ENCODE results near the gene GIMAP6.
A peak's percentile ranks its signal among the peaks of the same experiment; 100 is the strongest.
"Not testable (repeated sequence)": the region's sequence is repeated elsewhere in the genome, so short reads cannot be mapped to it uniquely, and the experiment has no call there.

Gene GIMAP6

DNA sequence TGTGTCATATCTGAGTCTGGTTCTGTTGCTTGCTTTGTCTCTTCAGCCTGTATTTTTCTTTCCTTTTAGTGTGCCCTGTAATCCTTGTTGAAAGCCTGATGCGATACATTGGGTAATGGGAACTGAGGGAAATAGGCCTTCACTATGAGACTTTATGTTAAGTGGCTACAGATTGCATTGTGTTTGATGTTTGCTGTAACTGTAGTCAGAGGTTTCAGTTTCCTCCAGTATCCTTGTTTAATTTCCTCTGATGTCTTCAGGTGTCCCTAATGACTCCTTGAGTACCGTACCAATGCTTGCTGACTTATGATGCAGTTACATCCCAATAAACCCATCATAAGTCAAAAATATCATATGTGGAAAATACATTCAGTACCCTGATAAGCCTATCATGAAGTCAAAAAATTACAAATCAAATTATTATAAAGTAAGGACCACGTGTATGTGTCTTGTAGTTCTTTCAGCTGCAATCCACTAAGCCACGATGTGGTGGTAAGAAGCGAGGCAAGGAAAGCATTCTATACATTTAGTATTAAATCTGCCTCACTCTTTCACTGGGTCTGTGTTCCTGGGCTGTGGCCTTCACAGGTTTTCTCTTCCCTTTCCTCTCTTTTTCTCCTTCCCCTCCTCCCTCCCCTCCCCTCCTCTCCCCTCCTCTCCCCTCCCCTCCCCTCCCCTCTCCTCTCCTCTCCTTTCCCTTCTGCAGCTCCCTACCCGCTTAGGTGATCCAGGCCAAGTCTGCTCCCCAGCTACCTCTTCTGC is 13.3 kb upstream of the GIMAP6 start:
- DNase-seq, result no peak

DNA sequence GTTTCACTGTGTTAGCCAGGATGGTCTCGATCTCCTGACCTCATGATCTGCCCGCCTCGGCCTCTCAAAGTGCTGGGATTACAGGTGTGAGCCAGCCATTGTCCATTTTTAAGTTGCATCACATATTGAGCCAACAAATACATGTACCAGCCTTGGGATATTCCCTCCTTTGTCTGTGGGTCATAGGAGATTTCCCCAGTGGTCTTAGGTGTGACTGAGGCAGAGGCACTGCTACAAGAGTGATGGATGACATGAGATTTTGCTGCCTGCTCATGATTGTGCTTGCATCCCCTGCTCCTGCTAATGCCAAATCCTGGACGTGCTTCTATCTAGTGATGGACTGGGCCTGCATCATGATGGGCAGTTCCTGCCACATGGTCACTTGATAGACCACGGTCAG is 10.7 kb upstream of the GIMAP6 start:
- no peak for DNase-seq

DNA sequence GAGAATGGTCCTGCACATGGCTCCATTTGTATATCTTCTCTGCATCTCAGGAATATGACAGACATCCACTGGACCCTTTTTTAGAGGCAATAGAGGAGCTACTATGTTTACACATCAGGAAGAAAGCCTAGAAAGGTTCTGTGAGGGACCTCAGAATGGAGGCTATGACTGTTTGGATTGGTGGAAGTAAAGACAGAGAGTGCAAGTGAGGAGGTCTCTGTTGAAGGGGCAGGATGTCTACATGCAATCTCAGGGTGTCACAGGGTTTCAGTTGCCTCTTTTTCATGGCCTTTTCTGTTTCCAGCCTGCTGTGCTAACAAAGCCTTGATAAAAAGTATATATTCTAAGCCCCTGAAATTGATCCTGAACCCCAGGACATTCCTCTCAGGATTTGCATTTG is 9.7 kb upstream of the GIMAP6 start:
- no peak for DNase-seq

DNA sequence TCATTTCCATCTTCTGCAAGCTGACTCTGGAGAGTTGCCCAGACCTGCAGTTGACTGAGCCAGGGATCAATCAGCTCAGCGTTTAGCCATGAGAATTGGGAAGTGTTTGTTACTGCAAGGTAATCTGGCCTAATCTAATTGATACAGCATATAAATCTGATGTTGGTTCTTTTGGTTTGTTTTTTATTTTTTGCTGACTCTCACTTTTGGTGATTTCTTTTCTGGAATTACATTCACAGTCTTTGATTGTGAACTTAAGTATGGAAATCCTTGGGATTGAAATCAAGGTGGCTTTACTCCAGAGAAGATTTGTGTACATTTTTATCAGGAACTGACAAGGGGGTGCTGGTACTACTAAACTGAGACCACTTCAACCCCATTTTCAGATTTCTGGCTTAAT is 1.7 kb upstream of the GIMAP6 start:
- no peak for DNase-seq

DNA sequence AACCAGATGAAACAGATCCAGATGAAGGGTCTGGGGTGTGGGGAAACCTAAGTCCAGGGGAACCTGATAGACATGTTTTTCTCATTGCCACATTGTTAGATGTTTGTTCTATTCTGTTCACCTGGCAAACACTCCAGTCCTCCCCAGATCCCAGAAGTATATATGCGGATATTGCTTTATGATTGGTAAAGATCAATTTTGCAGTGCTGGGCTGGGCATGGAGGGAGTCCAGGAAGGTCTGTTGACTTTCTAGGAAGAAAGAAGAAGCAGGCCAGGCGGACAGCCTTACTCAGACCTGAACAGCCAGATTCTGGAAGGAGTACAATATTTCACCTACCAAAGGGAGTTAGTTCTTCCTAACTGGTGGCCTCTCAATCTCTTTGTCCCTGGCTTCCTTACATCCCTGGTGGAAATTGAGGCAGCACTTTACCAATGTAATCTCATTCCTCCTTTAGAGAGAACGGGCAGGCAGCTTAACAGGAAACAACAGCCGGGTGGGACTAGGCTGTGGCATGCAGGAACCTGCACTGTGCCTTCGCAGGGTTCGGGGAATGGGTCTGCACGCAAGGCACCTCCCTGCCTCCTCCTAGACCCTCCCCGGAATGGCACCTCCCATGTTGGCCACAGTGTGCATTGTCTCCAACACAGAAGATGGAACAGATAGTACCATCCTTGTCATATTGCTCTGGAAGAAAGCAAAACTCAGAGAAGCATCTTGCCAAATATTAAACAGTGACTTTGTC is 930 bp downstream of the GIMAP6 start:
- peak; percentile 83 for DNase-seq

DNA sequence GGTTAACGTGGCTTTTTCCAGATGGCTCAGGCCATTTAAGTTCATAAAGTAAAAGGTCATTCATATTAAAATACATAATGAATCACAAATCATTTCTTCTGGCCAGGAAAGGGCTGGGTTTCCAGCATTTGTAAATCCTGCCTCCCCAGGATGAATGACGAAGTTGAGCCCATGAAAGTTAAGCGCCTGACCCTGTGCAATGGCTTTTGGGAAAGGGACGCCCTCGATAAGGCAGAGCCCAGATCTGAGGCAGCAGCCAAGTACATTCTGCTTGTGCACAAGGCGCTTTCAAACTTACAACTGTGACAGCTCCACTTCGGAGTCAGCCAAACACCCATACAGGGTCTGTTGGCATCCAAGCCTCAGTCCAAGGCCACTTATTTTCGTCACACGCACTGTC is 2.8 kb downstream of the GIMAP6 start:
- no peak for DNase-seq

DNA sequence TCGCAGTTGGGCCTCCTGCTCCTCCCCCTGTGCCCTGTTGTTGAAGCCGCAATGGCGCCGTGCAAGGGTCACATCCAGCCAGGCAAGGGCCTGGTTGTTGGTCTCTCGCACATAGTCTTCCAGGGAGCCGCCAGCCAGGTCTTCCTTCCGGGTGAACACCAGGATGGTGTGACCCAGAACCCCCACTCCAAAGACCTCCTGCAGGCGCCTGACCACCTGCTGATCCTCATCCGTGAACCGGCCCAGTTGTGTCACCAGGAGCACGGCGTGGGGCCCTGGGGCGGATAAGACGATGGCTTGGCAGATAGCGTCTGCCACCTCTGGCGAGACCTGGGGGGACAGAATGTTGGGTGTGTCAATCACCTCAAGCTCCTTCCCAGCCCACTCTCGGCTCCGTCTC is 4.2 kb downstream of the GIMAP6 start:
- no peak for DNase-seq

DNA sequence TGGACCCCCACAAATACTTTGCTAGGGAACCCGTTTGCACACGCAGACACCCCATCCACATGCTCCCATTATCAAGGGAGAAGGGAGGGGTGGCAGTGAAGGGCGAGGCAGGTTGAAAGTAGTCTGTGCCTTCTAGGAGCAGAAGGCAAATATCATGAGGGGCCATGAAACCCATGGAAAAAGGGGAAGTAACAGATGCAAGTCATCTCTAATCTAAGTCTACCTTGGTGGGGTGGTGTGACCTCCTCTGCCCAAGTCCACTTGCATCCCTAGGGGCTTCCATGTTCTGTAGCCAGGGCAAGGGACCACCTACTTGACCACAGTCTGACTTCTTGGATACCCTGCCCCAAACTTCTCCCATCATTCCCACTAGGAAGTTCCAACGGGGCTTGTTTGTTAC is 5.5 kb downstream of the GIMAP6 start:
- DNase-seq, result no peak

DNA sequence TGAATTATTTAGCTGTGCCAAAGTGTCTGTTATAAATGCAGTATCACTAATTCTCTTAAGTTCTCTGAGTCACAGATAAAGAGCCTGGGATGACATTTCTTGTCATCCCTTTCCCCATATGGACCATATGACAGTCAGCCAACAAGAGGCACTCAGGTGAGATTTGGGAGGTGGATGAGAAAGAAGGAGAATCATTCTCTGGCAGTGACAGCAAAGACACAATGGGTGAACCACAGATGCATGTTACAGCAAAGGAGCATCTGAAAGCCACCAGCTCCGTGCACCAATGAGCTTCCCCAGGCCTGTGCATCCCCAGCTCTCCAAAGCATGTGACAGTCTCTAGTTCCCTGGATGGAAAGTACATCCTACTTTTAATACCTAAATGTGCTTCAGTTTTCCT is 10.8 kb downstream of the GIMAP6 start:
- DNase-seq, result no peak

DNA sequence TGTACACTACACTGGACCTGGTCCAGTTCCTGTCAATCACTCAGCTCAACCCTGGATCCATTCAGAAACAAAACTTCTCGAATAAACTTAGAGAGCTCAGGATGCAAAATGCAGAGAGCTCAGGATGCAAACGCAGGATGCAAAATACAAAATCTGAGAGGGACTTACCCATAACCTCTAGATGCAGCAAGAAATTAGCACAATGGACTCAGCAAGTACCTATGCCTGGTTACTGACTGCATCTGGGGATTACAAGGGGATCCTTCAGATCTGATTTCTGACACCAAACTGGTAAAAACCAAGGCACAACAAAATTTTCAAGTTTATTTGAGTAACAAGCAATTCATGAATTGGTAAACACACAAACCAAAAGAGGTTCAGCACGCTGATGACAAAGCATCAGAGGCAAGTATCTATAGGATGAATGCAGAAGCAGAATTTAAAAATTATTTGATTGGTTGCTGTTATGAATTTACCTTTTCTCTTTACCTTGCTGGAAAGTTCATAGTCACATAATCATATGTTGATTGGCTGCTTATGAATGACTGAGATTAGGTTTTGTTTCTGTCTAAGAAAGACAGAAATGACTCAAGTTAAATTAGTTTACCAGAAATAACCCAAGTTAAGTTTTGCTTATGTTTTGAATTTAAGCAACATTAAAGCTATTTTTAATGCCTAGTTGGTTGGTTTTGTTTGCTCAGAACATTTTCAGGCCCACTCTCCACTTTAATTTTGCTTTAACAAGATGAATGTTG is 11.4 kb downstream of the GIMAP6 start:
- no peak for DNase-seq

DNA sequence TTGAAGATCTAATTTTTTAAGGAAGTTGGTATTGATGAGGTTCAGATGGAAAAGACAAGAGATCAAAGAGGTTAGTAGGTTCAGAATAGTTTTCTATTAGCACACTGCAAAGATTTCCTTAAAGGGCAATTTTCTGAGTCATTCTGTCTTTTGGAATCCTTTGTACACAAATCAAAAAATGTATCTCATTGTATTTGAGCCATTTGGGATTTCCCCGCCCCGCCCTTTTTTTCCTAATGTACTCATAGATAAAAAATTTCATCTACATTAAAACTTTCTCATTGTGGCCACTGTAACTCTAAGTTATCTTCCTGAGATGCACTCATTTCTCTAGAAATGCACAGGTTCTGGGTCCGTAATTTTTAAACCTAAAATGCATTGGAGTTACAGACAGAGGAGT is 12.1 kb downstream of the GIMAP6 start:
- peak; percentile 40 for DNase-seq

DNA sequence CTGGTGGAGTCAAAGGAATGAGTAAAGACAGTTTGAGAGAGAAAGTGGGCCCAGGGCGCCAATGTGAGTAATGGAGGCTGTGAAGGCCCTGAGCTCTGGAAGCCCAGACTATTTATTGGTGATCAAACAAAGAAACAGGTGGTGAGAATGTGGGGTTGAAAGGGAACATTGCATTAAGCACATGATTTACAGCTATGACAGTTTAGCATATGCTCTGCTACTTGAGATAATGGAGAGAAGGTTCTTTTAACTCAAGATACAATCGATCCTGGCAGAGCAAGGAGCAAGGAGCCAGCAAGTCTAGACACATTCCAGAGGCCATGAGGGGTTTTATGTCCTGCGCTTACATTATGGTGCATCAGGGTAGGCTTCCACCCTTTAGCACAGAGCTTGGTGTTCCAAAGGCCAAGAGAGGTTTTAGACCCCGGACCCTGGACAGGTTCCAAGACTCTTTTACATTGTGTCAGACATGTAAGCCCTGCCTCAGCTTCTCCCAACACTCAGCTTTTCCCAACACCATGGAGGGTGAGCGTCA is 16.9 kb downstream of the GIMAP6 start:
- DNase-seq, result not testable (repeated sequence)

DNA sequence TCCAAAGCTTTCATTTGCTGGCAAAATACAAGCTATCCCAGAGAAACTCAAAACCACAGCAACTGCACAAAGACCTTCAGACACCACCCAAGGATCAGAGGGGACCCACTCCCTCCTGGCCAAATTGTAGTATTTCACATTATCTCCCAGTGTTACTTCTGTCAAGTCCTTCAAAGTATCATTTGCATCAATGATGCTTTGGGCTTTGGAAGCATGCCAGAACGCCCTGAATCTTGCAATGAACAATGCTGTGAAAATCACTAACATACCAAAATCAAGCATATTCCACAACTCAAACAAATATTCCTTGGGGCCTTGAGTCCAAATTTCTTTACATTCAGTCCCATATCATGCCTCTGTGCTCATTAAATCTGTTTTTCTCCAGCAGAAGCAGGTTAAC is 17.8 kb downstream of the GIMAP6 start:
- not testable (repeated sequence) for DNase-seq

DNA sequence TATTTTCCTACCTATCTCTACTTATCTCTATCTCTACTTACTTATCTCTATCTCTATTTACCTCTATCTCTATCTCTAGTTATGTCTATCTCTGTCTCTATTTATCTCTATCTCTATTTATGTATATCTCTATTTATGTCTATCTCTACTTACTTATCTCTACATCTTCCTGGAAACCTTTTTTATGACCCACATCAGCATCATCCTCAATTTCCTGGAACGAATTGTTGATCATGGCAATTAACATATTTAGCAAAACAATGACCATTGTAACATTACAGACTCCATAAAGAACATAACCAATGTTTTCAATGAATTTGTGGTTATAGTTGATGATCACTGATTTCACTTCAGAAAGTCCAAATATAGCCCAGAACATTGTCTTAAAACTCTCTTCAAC is 18.3 kb downstream of the GIMAP6 start:
- no peak for DNase-seq

DNA sequence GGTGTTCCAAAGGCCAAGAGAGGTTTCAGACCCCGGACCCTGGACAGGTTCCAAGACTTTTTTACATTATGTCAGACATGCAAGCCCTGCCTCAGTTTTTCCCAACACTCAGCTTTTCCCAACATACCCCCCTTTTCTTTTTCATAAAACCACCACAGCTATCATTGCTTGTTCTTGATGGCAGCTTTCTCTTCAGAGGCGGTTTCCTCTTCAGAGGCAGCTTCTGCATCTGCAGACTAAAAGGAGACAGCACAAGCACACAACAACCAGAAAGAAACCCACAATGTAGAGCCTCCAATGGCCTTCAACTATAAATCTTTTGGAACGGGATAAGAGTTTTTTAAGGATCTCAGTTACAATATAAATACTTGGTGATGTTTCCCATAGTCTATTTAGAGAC is 19.3 kb downstream of the GIMAP6 start:
- no peak for DNase-seq

DNA sequence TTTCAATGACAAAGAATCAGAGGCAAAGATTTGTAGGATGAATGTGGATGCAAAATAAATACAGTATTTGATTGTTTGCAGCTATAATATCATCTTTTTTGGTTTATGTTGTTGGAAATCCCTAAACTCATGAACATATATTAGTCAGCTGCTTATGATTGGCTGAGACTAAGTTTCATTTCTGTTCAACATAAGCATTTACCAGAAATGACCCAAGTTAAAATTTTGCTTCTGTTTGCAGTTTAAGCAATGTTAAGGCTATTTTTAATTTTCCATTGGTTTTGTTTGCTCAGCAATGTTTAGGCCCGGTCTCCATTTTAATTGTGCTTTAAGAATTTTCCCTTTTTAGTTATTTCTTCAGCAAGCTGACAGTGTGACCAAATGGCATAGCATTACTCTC is 22.0 kb downstream of the GIMAP6 start:
- no peak for DNase-seq

DNA sequence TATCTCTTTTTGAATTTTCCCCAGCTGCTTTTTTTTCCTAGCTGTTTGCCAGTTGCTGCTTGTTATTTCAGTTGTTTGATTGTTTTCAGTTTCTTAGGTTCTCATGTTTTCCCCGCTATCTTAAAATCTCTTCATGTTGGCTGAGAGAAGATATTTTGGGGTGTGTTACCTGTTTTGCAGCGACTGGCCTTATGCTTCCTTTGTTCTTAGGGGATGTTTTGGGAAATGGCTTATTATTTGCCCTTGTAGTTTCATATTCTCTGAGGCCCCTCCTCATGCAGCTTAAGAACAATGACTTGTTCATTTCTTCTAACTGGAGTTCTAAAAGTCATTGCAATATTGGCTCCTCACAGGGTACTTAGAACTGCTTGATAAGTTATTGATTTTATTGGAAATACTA is 28.6 kb downstream of the GIMAP6 start:
- peak; percentile 60 for DNase-seq

DNA sequence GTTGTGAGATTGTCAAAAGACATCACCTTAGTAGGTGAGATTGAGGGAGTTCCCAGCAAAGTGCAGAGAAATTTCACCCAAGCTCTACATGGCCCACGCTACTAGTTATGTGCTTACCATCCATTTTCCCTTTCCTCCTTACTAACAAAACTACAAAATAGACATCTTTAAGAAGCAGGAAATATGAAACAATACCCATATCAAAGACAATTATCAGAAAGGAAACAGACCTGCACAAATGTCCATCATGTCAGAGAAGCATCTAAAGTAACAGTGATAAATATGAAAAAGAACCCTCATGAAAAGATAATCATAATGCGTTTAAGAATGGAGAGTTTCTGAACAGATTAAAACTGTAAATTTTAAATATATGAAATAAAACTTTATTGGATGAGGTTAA is 36.8 kb downstream of the GIMAP6 start:
- DNase-seq, result no peak

DNA sequence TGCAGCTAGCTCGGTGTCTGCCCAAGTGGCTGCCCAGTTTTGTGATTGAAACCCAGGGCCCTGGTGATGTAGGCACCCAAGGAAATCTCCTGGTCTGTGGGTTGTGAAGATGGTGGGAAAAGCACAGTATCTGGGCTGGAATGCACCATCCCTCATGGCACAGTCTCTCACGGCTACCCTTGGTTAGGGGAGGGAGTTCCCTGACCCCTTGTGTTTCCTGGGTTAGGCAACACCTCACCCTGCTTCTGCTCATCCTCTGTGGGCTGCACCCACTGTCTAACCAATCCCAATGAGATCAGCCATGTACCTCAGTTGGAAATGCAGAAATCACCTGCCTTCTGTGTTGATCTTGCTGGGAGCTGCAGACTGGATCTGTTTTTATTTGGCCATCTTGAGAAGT is 37.4 kb downstream of the GIMAP6 start:
- no peak for DNase-seq

DNA sequence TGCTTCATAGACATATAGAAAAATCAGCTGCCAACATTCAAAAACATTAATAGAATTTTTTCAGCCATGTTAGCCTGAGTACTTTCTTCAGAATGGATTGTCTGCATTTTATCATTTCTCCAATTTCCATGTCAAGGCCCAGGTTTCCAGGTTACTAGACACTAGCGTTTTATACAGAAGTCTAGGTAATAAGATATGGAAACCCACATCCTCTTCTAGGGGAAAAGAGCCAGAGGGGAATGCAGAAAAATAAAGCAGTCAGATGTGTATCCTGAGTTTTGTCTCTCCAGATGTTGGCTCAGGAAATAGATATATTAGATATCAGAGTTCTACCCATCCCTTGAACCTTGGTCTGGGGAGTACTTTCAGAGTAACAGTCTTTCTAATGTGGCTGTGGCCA is 44.6 kb downstream of the GIMAP6 start:
- DNase-seq, result no peak

DNA sequence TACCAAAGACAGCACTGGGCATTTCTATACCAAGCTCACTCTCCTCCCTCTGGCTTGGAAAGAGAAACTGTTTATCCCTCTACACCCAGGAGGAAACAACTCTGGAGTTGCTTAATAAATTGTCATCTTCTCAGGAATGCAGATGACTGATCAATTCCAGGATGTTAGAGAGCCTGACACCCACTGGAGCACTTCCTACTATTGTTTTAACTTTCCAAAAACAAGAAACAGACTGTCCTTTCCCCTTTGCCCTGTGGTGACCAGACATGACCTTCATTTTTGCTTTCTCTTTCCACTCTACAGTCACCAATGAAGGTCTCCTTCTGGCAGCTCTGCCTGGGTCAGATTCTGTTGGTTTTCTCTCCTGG is 45.4 kb downstream of the GIMAP6 start:
- no peak for DNase-seq

DNA sequence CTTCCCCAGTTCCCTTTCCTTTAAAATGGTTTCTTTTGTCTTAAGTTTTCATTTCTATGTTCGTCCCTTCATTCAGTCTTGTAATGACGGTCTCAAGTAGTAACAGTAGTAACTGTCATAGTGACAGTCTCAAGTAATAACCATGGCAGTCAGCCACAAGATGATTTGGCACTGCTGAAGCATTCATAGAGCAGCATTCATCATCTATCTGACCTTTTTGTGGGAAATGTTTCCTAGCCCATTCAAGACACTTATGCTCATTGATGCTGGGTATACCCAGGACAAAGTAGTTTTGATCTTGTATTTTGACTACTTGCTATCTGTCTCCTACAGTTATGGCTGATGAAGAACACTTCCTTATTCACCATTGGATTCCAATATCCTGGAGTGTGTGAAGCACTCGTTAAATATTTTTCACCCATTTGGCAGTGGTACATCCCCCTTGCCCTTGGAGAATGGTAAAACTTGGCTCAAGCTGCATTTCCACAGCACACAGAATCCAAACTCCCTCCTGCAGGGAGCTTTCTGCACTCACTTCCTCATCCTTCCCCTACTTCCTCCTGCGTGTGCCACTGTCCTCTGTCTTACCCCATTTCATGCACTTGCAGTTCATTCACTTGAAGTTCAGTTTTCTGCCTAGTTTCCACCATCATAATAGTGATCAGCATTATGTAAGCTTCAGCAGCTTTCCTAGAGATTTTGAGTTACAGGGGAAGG is 46.0 kb downstream of the GIMAP6 start:
- no peak for DNase-seq

DNA sequence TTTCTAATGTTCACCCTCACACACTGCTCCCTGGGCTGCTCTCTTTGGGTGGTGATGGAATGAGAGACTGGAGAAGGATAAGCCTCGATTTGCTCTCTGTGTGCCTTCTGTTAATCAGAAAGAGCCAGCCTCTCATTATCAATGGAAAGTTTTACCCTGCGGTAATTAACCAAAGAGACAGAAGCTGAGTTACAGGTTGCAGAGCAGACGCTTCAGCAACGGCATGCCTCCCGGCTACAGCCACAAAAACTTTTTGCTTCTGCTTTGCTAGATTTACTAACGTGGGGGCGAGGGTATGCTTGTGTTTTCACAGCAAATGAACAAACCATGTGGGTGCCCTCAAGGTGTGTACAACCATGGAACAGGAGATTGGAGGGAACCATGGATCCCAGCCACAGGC is 47.0 kb downstream of the GIMAP6 start:
- DNase-seq, result no peak

Data from CD4-positive, alpha-beta T cell treated with Interleukin-4 for 4 hours (primary cell).